ENCODE measurements around the gene SRRD. TPM values are rescaled to one million over a fixed set of nuclear protein-coding genes. Genes with fewer than 3 reads are reported as not detected.
A peak's percentile ranks its signal among the peaks of the same experiment; 100 is the strongest.

Gene SRRD
- total and polyA plus RNA-seq, 2 of the 13 experiments (the other 11 are each of a cell fraction or from before 2014, with no cell fraction given) = 22.8 to 36.6 TPM

GRCh38 chr22:26483439-26484359 lies at the start of gene SRRD, which contains the start of gene HPS4 (continued):
- TF ChIP-seq BCLAF1 (IDR thresholded peaks at IDR 0.05) (no peak), RAD51 (IDR thresholded peaks at IDR 0.05; ENCODE audit: borderline replicate concordance) (no peak), ZSCAN12 (CRISPR knock-in tag; IDR thresholded peaks at IDR 0.05) (0 out of 2 replicates have a peak, but pooled peaks have one; percentile 21), HMGXB3 (CRISPR knock-in tag; IDR thresholded peaks at IDR 0.05; ENCODE audit: borderline replicate concordance) (peak; percentile 70; the same call in 1 of the 2 replicates), NAIF1 (CRISPR knock-in tag; IDR thresholded peaks at IDR 0.05; ENCODE audit: borderline replicate concordance) (peak; percentile 22), MBD4 (IDR thresholded peaks at IDR 0.05; ENCODE audit: borderline replicate concordance, low read length) (no peak), FOXO1 (CRISPR knock-in tag; IDR thresholded peaks at IDR 0.05) (no peak; the same call in 1 of the 2 replicates), HNRNPK (IDR thresholded peaks at IDR 0.05; ENCODE audit: low read depth, low read length, poor library complexity, severe bottlenecking) (no peak), CHD2 (IDR thresholded peaks at IDR 0.05; ENCODE audit: low read depth, low read length) (no peak), CSRNP2 (CRISPR knock-in tag; conservative IDR thresholded peaks at IDR 0.05; ENCODE audit: low read depth) (no peak), TAF15 (IDR thresholded peaks at IDR 0.05; ENCODE audit: low read depth, low read length, poor library complexity, severe bottlenecking) (no peak), IKZF5 (CRISPR knock-in tag; IDR thresholded peaks at IDR 0.05) (peak; percentile 87), ZNF33B (CRISPR knock-in tag; IDR thresholded peaks at IDR 0.05) (0 out of 2 replicates have a peak, but pooled peaks have one; percentile 15), ZNF772 (CRISPR knock-in tag; IDR thresholded peaks at IDR 0.05) (peak; percentile 81; the same call in 1 of the 2 replicates), ESRRA (CRISPR knock-in tag; IDR thresholded peaks at IDR 0.05; ENCODE audit: low read depth) (0 out of 2 replicates have a peak, but pooled peaks have one; percentile 49), ZNF597 (CRISPR knock-in tag; IDR thresholded peaks at IDR 0.05) (no peak)
